ENCODE results near the gene PSRC1. TPM values are rescaled to one million over a fixed set of nuclear protein-coding genes. Genes with fewer than 3 reads are reported as not detected.

PSRC1 gene
- total and polyA plus RNA-seq, 2 donors (not counting 3 experiments of a cell fraction or from before 2014, with no cell fraction given): 25.0 to 29.3 TPM

DNA sequence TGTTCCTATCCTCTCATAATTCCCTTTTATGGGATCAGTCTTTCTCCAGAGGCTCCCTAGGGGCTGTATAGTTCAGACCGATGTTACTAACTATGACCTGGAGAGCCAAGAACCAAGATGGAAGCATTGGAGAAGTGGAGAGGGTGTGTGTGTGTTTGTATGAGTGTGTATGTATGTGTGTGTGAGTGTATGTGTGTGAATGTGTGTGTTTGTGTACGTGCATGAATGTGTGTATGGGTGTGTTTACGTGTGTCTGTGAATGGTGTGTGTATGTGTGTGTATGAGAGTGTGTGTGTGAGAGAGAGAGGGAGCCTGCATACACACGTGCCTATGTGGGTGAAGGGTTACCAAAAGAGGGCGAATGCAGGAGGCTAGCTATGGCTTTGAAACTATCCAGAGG, 18.9 kb upstream of the PSRC1 start:
- Histone ChIP-seq H3K79me2 (ENCODE audit: control insufficient read depth, insufficient read depth, low read length) (no peaks in the 10 kb centered on the region), H3K9me3 (replicated peaks; ENCODE audit: control insufficient read depth, insufficient read depth, low read length) (no peaks in the 10 kb centered on the region), H3K36me3 (ENCODE audit: control insufficient read depth in 2 of 2, extremely low read depth in 1 of 2, insufficient read depth in 2 of 2, low read length in 2 of 2) (no peaks in the 10 kb centered on the region), H4K20me1 (replicated peaks; ENCODE audit: control insufficient read depth, extremely low read depth, insufficient read depth, low read length) (no peaks in the 10 kb centered on the region), H3K4me3 (replicated peaks in 1 of 3; ENCODE audit: insufficient read depth in 1 of 3, low read depth in 1 of 3, low read length in 3 of 3) (no peak overlapping the region), H3K4me2 (ENCODE audit: insufficient read depth, low read length) (no peak overlapping the region), H3K27me3 (ENCODE audit: control insufficient read depth in 2 of 2, insufficient read depth in 2 of 2, low read length in 2 of 2) (peaks cover 9% of the 10 kb centered on the region in 2 experiments), H3K9ac (replicated peaks; ENCODE audit: extremely low read depth, insufficient read depth, low read length) (no peak overlapping the region), H3K9me1 (replicated peaks; ENCODE audit: control insufficient read depth, extremely low read depth, insufficient read depth, low read length) (no peaks in the 10 kb centered on the region), H3K27ac (ENCODE audit: insufficient read depth, low read depth, low read length) (no peak overlapping the region), H3K4me1 (ENCODE audit: control insufficient read depth, extremely low read depth, insufficient read depth, low read length) (no peaks in the 10 kb centered on the region), H2AFZ (ENCODE audit: low read depth, low read length) (no peak overlapping the region)
- TF ChIP-seq POLR2A (IDR thresholded peaks at IDR 0.05; ENCODE audit: low read depth, low read length) (no peak), JUN (IDR thresholded peaks at IDR 0.05; ENCODE audit: borderline replicate concordance, insufficient read depth, insufficient read length, low read depth) (no peak), POLR2AphosphoS5 (IDR thresholded peaks at IDR 0.05; ENCODE audit: insufficient read depth, low read depth, low read length) (no peak), MYC (IDR thresholded peaks at IDR 0.05; ENCODE audit: low read depth, low read length) (no peak), GATA2 (IDR thresholded peaks at IDR 0.05; ENCODE audit: insufficient read depth, insufficient read length, low read depth, low read length) (no peak), FOS (IDR thresholded peaks at IDR 0.05; ENCODE audit: borderline replicate concordance, insufficient read depth, low read length) (no peak), EZH2 (IDR thresholded peaks at IDR 0.05; ENCODE audit: borderline replicate concordance, low read depth, low read length, severe bottlenecking) (no peak)
- TF ChIP-seq, protein P1, sequence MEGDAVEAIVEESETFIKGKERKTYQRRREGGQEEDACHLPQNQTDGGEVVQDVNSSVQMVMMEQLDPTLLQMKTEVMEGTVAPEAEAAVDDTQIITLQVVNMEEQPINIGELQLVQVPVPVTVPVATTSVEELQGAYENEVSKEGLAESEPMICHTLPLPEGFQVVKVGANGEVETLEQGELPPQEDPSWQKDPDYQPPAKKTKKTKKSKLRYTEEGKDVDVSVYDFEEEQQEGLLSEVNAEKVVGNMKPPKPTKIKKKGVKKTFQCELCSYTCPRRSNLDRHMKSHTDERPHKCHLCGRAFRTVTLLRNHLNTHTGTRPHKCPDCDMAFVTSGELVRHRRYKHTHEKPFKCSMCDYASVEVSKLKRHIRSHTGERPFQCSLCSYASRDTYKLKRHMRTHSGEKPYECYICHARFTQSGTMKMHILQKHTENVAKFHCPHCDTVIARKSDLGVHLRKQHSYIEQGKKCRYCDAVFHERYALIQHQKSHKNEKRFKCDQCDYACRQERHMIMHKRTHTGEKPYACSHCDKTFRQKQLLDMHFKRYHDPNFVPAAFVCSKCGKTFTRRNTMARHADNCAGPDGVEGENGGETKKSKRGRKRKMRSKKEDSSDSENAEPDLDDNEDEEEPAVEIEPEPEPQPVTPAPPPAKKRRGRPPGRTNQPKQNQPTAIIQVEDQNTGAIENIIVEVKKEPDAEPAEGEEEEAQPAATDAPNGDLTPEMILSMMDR (IDR thresholded peaks at IDR 0.05; ENCODE audit: extremely low read depth in 1 of 2, insufficient read depth in 1 of 2, low read depth in 1 of 2, low read length in 2 of 2): no peak
- TF ChIP-seq, protein P2, sequence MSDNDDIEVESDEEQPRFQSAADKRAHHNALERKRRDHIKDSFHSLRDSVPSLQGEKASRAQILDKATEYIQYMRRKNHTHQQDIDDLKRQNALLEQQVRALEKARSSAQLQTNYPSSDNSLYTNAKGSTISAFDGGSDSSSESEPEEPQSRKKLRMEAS (IDR thresholded peaks at IDR 0.05; ENCODE audit: insufficient read depth, insufficient read length): no peak
- FAIRE-seq: no peak
- ChIA-PET CTCF (no interaction called here), POLR2A (no interaction called here)
- dilution Hi-C loops (cut with MboI; ENCODE audit: extremely low pct_ligation_motif_present, low sequenced_read_pairs) (no loop called here), intact Hi-C loops (cut with micrococcal nuclease) (no loop called here)
- DNase-seq (ENCODE audit: low read depth, low spot score): no peak
- no TSS peak for BruUV-seq (replicated peaks)

Data from endothelial cell of umbilical vein (primary cell).